BJ (cell line): ENCODE measurements around the gene RALA. TPM values are rescaled to one million over a fixed set of nuclear protein-coding genes. Genes with fewer than 3 reads are reported as not detected.

ENCODE experiments used
- CTCF ChIA-PET: fragments of 350-600 bp; formaldehyde crosslinking; extraction: SDS; loops from one replicate; lab custom pipeline; 2021; ENCODE audit warnings: antibody characterized with exemption, inconsistent platforms; lab: Yijun Ruan, JAX
- POLR2A ChIA-PET: fragments of 300-600 bp; sonication (Branson Sonifier 250); formaldehyde crosslinking; extraction: SDS; loops from one replicate; lab custom pipeline; 2021; ENCODE audit warnings: antibody characterized with exemption; lab: Charles Lee
- DNase-seq: peaks from one replicate; pipeline ENCODE4 v3.0.0-alpha.2; 2011; ENCODE audit warnings: low read depth
- H3K27me3 ChIP-seq: 2 replicates; pipeline ENCODE4 v1.6.0; 2011; ENCODE audit warnings: low read length; ENCODE audit not compliant: control insufficient read depth, insufficient read depth
- H3K36me3 ChIP-seq: 2 replicates; pipeline ENCODE4 v1.5.1; 2011; ENCODE audit warnings: low read length; ENCODE audit not compliant: control insufficient read depth, insufficient read depth
- H3K4me3 ChIP-seq: 2 replicates; pipeline ENCODE4 v1.5.1; 2011; ENCODE audit warnings: low read depth, mild to moderate bottlenecking, control low read depth, low read length
- CTCF ChIP-seq: IDR thresholded peaks from 2 replicates; pipeline ENCODE4 v1.5.1; 2011; ENCODE audit warnings: low read depth, mild to moderate bottlenecking, control low read depth, inconsistent platforms, low read length, moderate library complexity; ENCODE audit not compliant: insufficient read depth
- polyA plus RNA-seq: library from polyadenylated mRNA; depleted of rRNA; stranded (reverse); fragments of >200 nt; gene quantifications from 2 replicates; pipeline ENCODE4 v1.2.3, GENCODE V29; 2011

RALA gene
- polyA plus RNA-seq, 1 experiment: 14.9 TPM

GRCh38 chr7:39609935-39610263 lies 13.5 kb upstream of the RALA start:
- Histone ChIP-seq H3K27me3 (no peaks in the 10 kb centered on the region), H3K36me3 (no peaks in the 10 kb centered on the region), H3K4me3 (peak overlapping the region; percentile 28)
- POLR2A ChIA-PET: interaction anchor here (1.6 kb wide), 1 partner anchor 12 kb away, joined by 4 read pairs; no protein-coding TSS in a partner anchor
- DNase-seq: no peak
- no peak for TF ChIP-seq CTCF
- CTCF ChIA-PET: interaction anchor here (1.1 to 1.4 kb wide), 2 partner anchors 11 to 13 kb away, joined by 3 read pairs; partner anchors contain the start of gene RALA

GRCh38 chr7:39613577-39613976 lies 9.8 kb upstream of the RALA start:
- no peak for DNase-seq
- Histone ChIP-seq H3K4me3 (no peak overlapping the region), H3K27me3 (no peaks in the 10 kb centered on the region), H3K36me3 (no peaks in the 10 kb centered on the region)
- ChIA-PET CTCF (interaction anchor here (1.8 kb wide), 1 partner anchor 133 kb away, joined by 5 read pairs; no protein-coding TSS in a partner anchor), POLR2A (no interaction called here)
- TF ChIP-seq CTCF: no peak

GRCh38 chr7:39614299-39614698 lies 9.1 kb upstream of the RALA start:
- Histone ChIP-seq H3K4me3 (no peak overlapping the region), H3K27me3 (no peaks in the 10 kb centered on the region), H3K36me3 (no peaks in the 10 kb centered on the region)
- POLR2A ChIA-PET: no interaction called here
- CTCF ChIA-PET: interaction anchor here (1.8 kb wide), 1 partner anchor 132 kb away, joined by 5 read pairs; no protein-coding TSS in a partner anchor
- DNase-seq: no peak
- TF ChIP-seq CTCF: no peak

- TF ChIP-seq CTCF: no peak
- Histone ChIP-seq H3K36me3 (no peaks in the 10 kb centered on the region), H3K27me3 (no peaks in the 10 kb centered on the region), H3K4me3 (no peak overlapping the region)
- ChIA-PET POLR2A (no interaction called here), CTCF (interaction anchor here (2.9 kb wide), 1 partner anchor 34 kb away, joined by 12 read pairs; no protein-coding TSS in a partner anchor)
- DNase-seq: no peak
Observed at GRCh38 chr7:39615350-39615975, 7.9 kb upstream of the RALA start.

GRCh38 chr7:39616138-39616537 lies 7.2 kb upstream of the RALA start:
- CTCF ChIA-PET: interaction anchor here (2.9 kb wide), 1 partner anchor 35 kb away, joined by 12 read pairs; no protein-coding TSS in a partner anchor
- H3K27me3 ChIP-seq: no peaks in the 10 kb centered on the region
- no peak for DNase-seq
- H3K4me3 ChIP-seq: no peak overlapping the region
- no peak for TF ChIP-seq CTCF
- POLR2A ChIA-PET: no interaction called here
- no peaks in the 10 kb centered on the region for H3K36me3 ChIP-seq
